Measurements from ENCODE around the gene MYOC. TPM values are rescaled to one million over a fixed set of nuclear protein-coding genes. Genes with fewer than 3 reads are reported as not detected.
A peak's percentile ranks its signal among the peaks of the same experiment; 100 is the strongest.

Gene MYOC
- polyA plus RNA-seq, 1 of the 3 experiments (the other 2 are of a cell fraction) = not detected

DNA sequence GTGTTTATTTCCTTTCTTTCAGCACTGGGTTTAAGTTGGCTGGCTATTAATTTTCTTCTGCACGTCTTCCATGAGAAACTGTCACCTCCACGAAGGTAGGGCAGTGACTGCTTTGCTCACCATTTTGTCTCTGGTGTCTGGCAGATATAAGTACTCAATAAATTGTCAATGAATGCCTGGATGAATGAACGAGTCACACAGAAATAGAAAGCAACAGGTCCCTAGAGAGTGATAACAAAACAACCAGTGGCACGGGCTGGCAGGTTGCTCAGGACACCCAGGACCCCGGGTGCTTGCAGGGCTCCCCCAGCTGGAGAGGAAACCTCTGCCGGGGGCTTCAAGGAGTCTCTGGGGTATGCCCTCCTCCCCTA lies 3.2 kb upstream of the MYOC start:
- Histone ChIP-seq H4K20me1 (ENCODE audit: insufficient read depth) (no peaks in the 10 kb centered on the region), H2AFZ (ENCODE audit: low read depth) (0 out of 2 replicates have a peak overlapping the region, but pooled peaks have one; percentile 46), H3K9ac (no peak overlapping the region), H3K4me1 (ENCODE audit: control insufficient read depth in 1 of 2, insufficient read depth in 2 of 2, low read depth in 1 of 2, low read length in 1 of 2) (peaks cover 0 to 4% of the 10 kb centered on the region in 2 experiments; a peak in 1 of 4 replicates), H3K27me3 (ENCODE audit: insufficient read depth) (no peaks in the 10 kb centered on the region), H3K36me3 (replicated peaks in 1 of 2; ENCODE audit: control insufficient read depth in 1 of 2, insufficient read depth in 2 of 2, low read length in 1 of 2) (no peaks in the 10 kb centered on the region), H3K4me3 (ENCODE audit: low read depth in 2 of 2, low read length in 1 of 2) (no peak overlapping the region), H3K79me2 (ENCODE audit: insufficient read depth) (no peaks in the 10 kb centered on the region), H3K4me2 (no peak overlapping the region), H3F3A (replicated peaks; ENCODE audit: insufficient read depth) (no peaks in the 10 kb centered on the region), H3K27ac (ENCODE audit: low read depth in 2 of 2, low read length in 1 of 2) (no peak overlapping the region), H3K9me3 (no peaks in the 10 kb centered on the region), H3K9me2 (no peaks in the 10 kb centered on the region)
- no peak for TF ChIP-seq TAF1 (IDR thresholded peaks at IDR 0.05; ENCODE audit: borderline replicate concordance, low read depth, low read length)
- no peak for TF ChIP-seq POLR2AphosphoS5 (IDR thresholded peaks at IDR 0.05; ENCODE audit: low read depth, low read length)
- DNase-seq = no peak
- POLR2A ChIA-PET = no interaction called here
- CTCF ChIA-PET = interaction anchor here (0.6 to 2.9 kb wide), 4 partner anchors 10 to 1978 kb away, joined by 3 to 19 read pairs (median 6); no protein-coding TSS in a partner anchor
- 74% methylated on average over 6 of the region's 6 CpGs for WGBS (ENCODE audit: low lambda C conversion rate)

DNA sequence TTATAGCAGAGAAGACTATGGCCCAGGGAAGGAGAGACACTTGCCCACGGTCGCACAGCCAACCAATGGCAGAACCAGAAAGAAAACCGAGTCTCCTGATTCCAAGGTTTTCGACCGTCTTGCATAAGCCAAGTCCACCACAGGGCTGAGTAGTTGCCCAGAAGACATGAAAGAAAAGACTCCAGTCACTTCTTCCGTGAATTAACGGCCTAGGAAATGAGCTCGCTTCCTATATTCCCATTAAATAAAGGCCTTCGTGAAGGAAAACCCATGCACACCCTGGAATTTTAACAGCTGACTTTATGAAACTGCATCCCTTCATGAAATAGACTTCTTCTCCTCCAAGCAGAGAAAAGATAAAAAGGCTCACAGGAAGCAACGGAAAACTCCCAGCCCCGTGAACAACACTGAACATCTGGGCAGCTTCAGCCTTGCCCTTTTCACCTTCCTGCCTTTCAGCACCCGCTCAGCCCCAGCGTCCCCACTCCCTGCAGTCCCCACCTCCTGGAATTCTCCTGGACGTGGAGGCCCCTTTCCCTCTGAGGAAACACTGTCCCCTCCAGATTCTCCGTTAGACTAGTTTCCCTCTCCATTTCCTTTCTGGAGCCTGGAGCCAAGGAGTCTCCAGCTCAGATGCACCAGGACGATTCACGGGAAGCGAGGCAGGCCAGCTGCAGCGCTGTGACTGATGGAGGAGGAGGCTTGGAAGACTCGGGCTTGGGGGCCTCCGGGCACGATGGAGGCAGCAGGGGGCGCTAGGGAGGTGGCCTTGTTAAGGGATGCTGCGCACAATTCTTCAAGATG lies 2.7 kb upstream of the MYOC start:
- H2AFZ ChIP-seq (ENCODE audit: low read depth) = no peak overlapping the region
- 67% methylated on average over 24 of the region's 24 CpGs for WGBS (ENCODE audit: low lambda C conversion rate)
- no peaks in the 10 kb centered on the region for H3K27me3 ChIP-seq (ENCODE audit: insufficient read depth)
- H3K36me3 ChIP-seq (replicated peaks in 1 of 2; ENCODE audit: control insufficient read depth in 1 of 2, insufficient read depth in 2 of 2, low read length in 1 of 2) = no peaks in the 10 kb centered on the region
- TF ChIP-seq, protein P1, sequence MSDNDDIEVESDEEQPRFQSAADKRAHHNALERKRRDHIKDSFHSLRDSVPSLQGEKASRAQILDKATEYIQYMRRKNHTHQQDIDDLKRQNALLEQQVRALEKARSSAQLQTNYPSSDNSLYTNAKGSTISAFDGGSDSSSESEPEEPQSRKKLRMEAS (IDR thresholded peaks at IDR 0.05; ENCODE audit: low read depth) = no peak
- TF ChIP-seq RXRA (IDR thresholded peaks at IDR 0.05; ENCODE audit: borderline replicate concordance, low read depth) = no peak
- TF ChIP-seq, protein P2, sequence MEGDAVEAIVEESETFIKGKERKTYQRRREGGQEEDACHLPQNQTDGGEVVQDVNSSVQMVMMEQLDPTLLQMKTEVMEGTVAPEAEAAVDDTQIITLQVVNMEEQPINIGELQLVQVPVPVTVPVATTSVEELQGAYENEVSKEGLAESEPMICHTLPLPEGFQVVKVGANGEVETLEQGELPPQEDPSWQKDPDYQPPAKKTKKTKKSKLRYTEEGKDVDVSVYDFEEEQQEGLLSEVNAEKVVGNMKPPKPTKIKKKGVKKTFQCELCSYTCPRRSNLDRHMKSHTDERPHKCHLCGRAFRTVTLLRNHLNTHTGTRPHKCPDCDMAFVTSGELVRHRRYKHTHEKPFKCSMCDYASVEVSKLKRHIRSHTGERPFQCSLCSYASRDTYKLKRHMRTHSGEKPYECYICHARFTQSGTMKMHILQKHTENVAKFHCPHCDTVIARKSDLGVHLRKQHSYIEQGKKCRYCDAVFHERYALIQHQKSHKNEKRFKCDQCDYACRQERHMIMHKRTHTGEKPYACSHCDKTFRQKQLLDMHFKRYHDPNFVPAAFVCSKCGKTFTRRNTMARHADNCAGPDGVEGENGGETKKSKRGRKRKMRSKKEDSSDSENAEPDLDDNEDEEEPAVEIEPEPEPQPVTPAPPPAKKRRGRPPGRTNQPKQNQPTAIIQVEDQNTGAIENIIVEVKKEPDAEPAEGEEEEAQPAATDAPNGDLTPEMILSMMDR (IDR thresholded peaks at IDR 0.05) = peak; percentile 59
- no peak for TF ChIP-seq RFX5 (IDR thresholded peaks at IDR 0.05; ENCODE audit: low read length)
- TF ChIP-seq, protein P3, sequence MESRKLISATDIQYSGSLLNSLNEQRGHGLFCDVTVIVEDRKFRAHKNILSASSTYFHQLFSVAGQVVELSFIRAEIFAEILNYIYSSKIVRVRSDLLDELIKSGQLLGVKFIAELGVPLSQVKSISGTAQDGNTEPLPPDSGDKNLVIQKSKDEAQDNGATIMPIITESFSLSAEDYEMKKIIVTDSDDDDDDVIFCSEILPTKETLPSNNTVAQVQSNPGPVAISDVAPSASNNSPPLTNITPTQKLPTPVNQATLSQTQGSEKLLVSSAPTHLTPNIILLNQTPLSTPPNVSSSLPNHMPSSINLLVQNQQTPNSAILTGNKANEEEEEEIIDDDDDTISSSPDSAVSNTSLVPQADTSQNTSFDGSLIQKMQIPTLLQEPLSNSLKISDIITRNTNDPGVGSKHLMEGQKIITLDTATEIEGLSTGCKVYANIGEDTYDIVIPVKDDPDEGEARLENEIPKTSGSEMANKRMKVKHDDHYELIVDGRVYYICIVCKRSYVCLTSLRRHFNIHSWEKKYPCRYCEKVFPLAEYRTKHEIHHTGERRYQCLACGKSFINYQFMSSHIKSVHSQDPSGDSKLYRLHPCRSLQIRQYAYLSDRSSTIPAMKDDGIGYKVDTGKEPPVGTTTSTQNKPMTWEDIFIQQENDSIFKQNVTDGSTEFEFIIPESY (IDR thresholded peaks at IDR 0.05; ENCODE audit: borderline replicate concordance, low read depth) = no peak
- TF ChIP-seq POLR2AphosphoS5 (IDR thresholded peaks at IDR 0.05; ENCODE audit: low read depth, low read length) = no peak
- TF ChIP-seq SMC3 (IDR thresholded peaks at IDR 0.05; ENCODE audit: low read depth, low read length) = peak; percentile 25; the same call in 1 of the 2 replicates
- TF ChIP-seq CHD2 (IDR thresholded peaks at IDR 0.05; ENCODE audit: low read length, partially characterized antibody) = no peak
- no peak for TF ChIP-seq FOXJ3 (CRISPR knock-in tag; IDR thresholded peaks at IDR 0.05)
- TF ChIP-seq, protein P4, sequence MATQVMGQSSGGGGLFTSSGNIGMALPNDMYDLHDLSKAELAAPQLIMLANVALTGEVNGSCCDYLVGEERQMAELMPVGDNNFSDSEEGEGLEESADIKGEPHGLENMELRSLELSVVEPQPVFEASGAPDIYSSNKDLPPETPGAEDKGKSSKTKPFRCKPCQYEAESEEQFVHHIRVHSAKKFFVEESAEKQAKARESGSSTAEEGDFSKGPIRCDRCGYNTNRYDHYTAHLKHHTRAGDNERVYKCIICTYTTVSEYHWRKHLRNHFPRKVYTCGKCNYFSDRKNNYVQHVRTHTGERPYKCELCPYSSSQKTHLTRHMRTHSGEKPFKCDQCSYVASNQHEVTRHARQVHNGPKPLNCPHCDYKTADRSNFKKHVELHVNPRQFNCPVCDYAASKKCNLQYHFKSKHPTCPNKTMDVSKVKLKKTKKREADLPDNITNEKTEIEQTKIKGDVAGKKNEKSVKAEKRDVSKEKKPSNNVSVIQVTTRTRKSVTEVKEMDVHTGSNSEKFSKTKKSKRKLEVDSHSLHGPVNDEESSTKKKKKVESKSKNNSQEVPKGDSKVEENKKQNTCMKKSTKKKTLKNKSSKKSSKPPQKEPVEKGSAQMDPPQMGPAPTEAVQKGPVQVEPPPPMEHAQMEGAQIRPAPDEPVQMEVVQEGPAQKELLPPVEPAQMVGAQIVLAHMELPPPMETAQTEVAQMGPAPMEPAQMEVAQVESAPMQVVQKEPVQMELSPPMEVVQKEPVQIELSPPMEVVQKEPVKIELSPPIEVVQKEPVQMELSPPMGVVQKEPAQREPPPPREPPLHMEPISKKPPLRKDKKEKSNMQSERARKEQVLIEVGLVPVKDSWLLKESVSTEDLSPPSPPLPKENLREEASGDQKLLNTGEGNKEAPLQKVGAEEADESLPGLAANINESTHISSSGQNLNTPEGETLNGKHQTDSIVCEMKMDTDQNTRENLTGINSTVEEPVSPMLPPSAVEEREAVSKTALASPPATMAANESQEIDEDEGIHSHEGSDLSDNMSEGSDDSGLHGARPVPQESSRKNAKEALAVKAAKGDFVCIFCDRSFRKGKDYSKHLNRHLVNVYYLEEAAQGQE (IDR thresholded peaks at IDR 0.05; ENCODE audit: low read depth, low read length) = no peak
- no peak for TF ChIP-seq RCOR1 (IDR thresholded peaks at IDR 0.05; ENCODE audit: low read length)
- H3K9me2 ChIP-seq = no peaks in the 10 kb centered on the region
- no peak overlapping the region for H3K27ac ChIP-seq (ENCODE audit: low read depth in 2 of 2, low read length in 1 of 2)
- no peak overlapping the region for H3K4me2 ChIP-seq
- CTCF ChIA-PET = interaction anchor here (1.0 to 2.9 kb wide), 7 partner anchors 10 to 330 kb away, joined by 3 to 19 read pairs (median 4); no protein-coding TSS in a partner anchor
- H3K9ac ChIP-seq = no peak overlapping the region
- no peaks in the 10 kb centered on the region for H3K9me3 ChIP-seq
- no peak overlapping the region for H3K4me3 ChIP-seq (ENCODE audit: low read depth in 2 of 2, low read length in 1 of 2)
- POLR2A ChIA-PET = interaction anchor here (0.6 kb wide), 1 partner anchor 367 kb away, joined by 3 read pairs; no protein-coding TSS in a partner anchor
- H3K4me1 ChIP-seq (ENCODE audit: control insufficient read depth in 1 of 2, insufficient read depth in 2 of 2, low read depth in 1 of 2, low read length in 1 of 2) = peaks cover 0 to 4% of the 10 kb centered on the region in 2 experiments; a peak in 1 of 4 replicates
- no peaks in the 10 kb centered on the region for H4K20me1 ChIP-seq (ENCODE audit: insufficient read depth)
- no peaks in the 10 kb centered on the region for H3K79me2 ChIP-seq (ENCODE audit: insufficient read depth)
- peak; percentile 56 for DNase-seq
- H3F3A ChIP-seq (replicated peaks; ENCODE audit: insufficient read depth) = no peaks in the 10 kb centered on the region
